Loucy (cell line): ENCODE data around the gene HGS.

Experiments used
- H2AFZ ChIP-seq: fragments of 200-600 bp; sonication (generic); 2 replicates; pipeline ENCODE4 v1.6.0; 2016; ENCODE audit warnings: antibody characterized with exemption, mild to moderate bottlenecking, low read length, moderate library complexity
- H3F3A ChIP-seq: fragments of 200-600 bp; 2 replicates; pipeline ENCODE4 v1.6.0; 2016; ENCODE audit warnings: antibody characterized with exemption, low read depth, mild to moderate bottlenecking
- H3K27me3 ChIP-seq: fragments of 200-600 bp; sonication (generic); 2 replicates; pipeline ENCODE4 v1.6.1; 2014; ENCODE audit warnings: low read length, mild to moderate bottlenecking; ENCODE audit not compliant: insufficient read depth, poor library complexity, severe bottlenecking
- H3K36me3 ChIP-seq: fragments of 200-600 bp; sonication (generic); 2 replicates; pipeline ENCODE4 v1.6.1; 2016; ENCODE audit warnings: low read length; ENCODE audit not compliant: insufficient read depth
- H3K4me1 ChIP-seq: fragments of 200-600 bp; sonication (generic); 2 replicates; pipeline ENCODE4 v1.5.1; 2014; ENCODE audit warnings: low read length, mild to moderate bottlenecking; ENCODE audit not compliant: insufficient read depth, poor library complexity, severe bottlenecking
- H3K4me2 ChIP-seq: fragments of 200-600 bp; sonication (generic); 2 replicates; pipeline ENCODE4 v1.6.0; 2014; ENCODE audit warnings: antibody characterized with exemption, low read length, low read depth, mild to moderate bottlenecking; ENCODE audit not compliant: poor library complexity, severe bottlenecking
- H3K4me3 ChIP-seq: fragments of 200-600 bp; sonication (generic); 2 replicates; pipeline ENCODE4 v1.5.1; 2014; ENCODE audit warnings: low read length, mild to moderate bottlenecking, mixed read lengths; ENCODE audit not compliant: poor library complexity, severe bottlenecking
- H3K79me2 ChIP-seq: fragments of 200-600 bp; sonication (generic); 2 replicates; pipeline ENCODE4 v1.6.1; 2014; ENCODE audit warnings: low read length; ENCODE audit not compliant: insufficient read depth
- H3K9ac ChIP-seq: fragments of 200-600 bp; sonication (generic); 2 replicates; pipeline ENCODE4 v1.6.0; 2014; ENCODE audit warnings: mild to moderate bottlenecking, low read depth, low read length, moderate library complexity; ENCODE audit not compliant: poor library complexity, severe bottlenecking
- H3K9me2 ChIP-seq: fragments of 200-600 bp; sonication (generic); replicated peaks from 2 replicates; pipeline ENCODE4 v1.6.1; 2016; ENCODE audit warnings: low read depth, low read length, mixed read lengths
- H3K9me3 ChIP-seq: fragments of 200-600 bp; sonication (generic); 2 replicates; pipeline ENCODE4 v1.6.1; 2014; ENCODE audit warnings: mild to moderate bottlenecking, antibody characterized with exemption, low read length, low read depth; ENCODE audit not compliant: insufficient read depth
- H4K20me1 ChIP-seq: fragments of 200-600 bp; sonication (generic); 2 replicates; pipeline ENCODE4 v1.6.0; 2014; ENCODE audit warnings: antibody characterized with exemption, low read length, mild to moderate bottlenecking; ENCODE audit not compliant: insufficient read depth, poor library complexity, severe bottlenecking
- EZH2phosphoT487 ChIP-seq: fragments of 200-600 bp; IDR thresholded peaks from 2 replicates; pipeline ENCODE4 v1.6.1; 2018; ENCODE audit warnings: antibody characterized with exemption, mild to moderate bottlenecking, moderate library complexity, borderline replicate concordance
- TF ChIP-seq, protein P1 (sequence below): fragments of 200-600 bp; sonication (generic); conservative IDR thresholded peaks from 2 replicates; pipeline ENCODE4 v1.5.1; 2014; ENCODE audit warnings: mild to moderate bottlenecking, antibody characterized with exemption, low read length

HGS gene

DNA sequence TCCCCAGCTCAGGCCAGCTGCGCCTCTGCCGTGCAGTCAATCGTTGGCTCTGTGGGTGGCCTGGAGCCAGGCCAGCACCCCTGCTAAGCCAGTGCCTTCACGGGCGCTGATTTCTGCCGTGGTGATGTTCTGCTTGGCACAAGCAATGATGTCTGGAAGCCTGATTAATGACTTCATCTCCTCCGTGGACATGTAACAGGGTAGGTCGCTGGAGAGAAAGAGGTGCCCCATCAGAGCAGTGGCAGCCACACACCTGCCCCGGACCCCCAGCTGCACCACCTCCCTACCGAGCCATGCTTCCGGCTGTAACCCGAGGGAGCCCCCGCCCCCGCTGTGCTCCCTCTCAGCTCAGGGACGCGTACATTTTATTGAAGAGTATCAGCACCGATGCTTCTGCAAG is 2.1 kb upstream of the HGS start:
- no peak overlapping the region for H3K4me3 ChIP-seq
- peaks cover 60% of the 10 kb centered on the region for H3K79me2 ChIP-seq
- peak overlapping the region; percentile 86 for H3K4me2 ChIP-seq
- H3K36me3 ChIP-seq = peaks cover 6% of the 10 kb centered on the region; the same call in 1 of the 2 replicates
- TF ChIP-seq EZH2phosphoT487 = no peak
- TF ChIP-seq, protein P1, sequence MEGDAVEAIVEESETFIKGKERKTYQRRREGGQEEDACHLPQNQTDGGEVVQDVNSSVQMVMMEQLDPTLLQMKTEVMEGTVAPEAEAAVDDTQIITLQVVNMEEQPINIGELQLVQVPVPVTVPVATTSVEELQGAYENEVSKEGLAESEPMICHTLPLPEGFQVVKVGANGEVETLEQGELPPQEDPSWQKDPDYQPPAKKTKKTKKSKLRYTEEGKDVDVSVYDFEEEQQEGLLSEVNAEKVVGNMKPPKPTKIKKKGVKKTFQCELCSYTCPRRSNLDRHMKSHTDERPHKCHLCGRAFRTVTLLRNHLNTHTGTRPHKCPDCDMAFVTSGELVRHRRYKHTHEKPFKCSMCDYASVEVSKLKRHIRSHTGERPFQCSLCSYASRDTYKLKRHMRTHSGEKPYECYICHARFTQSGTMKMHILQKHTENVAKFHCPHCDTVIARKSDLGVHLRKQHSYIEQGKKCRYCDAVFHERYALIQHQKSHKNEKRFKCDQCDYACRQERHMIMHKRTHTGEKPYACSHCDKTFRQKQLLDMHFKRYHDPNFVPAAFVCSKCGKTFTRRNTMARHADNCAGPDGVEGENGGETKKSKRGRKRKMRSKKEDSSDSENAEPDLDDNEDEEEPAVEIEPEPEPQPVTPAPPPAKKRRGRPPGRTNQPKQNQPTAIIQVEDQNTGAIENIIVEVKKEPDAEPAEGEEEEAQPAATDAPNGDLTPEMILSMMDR = no peak
- peak overlapping the region; percentile 91 for H3K9ac ChIP-seq
- peaks cover 20% of the 10 kb centered on the region for H4K20me1 ChIP-seq
- H2AFZ ChIP-seq = no peak overlapping the region
- no peaks in the 10 kb centered on the region for H3F3A ChIP-seq
- H3K4me1 ChIP-seq = peaks cover 15% of the 10 kb centered on the region
- H3K9me3 ChIP-seq = no peaks in the 10 kb centered on the region
- H3K27me3 ChIP-seq = no peaks in the 10 kb centered on the region
- no peaks in the 10 kb centered on the region for H3K9me2 ChIP-seq

DNA sequence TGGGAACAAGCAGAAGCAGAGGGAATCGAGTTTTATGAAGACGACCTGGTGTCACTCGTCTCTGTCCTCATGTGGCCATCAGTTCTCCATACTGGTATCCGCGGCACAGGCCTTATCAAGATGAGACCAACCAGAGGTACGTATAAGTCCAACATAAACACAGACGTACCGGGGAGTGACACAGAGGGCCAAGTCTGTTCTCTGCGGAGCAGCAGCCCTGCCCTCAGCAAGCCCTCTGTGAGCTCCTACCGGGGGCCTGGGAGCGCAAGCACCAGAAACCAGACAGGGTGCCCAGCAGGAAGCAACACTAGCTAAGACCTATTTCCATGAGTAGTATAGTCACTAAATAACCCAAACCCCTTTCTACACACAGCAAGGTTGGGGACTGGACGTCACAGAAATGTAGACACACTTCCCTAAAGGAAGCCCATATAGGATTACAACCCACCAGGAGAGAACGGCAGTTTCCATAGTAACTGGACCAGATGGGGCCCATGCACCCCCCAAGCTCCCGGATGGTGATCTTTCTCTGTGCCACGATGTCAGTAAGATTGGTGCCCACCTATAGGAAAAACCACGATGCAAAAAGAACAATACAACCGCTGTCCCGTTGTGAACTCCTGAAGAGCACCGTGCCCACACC is 1.1 kb upstream of the HGS start:
- Histone ChIP-seq H3K79me2 (peaks cover 70% of the 10 kb centered on the region), H3K4me2 (peak overlapping the region; percentile 86), H4K20me1 (peaks cover 20% of the 10 kb centered on the region), H3K36me3 (peaks cover 15% of the 10 kb centered on the region; the same call in 1 of the 2 replicates), H3F3A (no peaks in the 10 kb centered on the region), H3K4me3 (peak overlapping the region; percentile 91), H3K9ac (peak overlapping the region; percentile 91), H3K9me2 (no peaks in the 10 kb centered on the region), H3K4me1 (peaks cover 15% of the 10 kb centered on the region), H3K27me3 (no peaks in the 10 kb centered on the region), H3K9me3 (no peaks in the 10 kb centered on the region), H2AFZ (0 out of 2 replicates have a peak overlapping the region, but pooled peaks have one; percentile 77)
- TF ChIP-seq, protein P1 = no peak
- TF ChIP-seq EZH2phosphoT487 = no peak

GRCh38 chr17:81683208-81683583 is 615 bp upstream of the HGS start:
- Histone ChIP-seq H3K9ac (peak overlapping the region; percentile 91), H3K4me3 (peak overlapping the region; percentile 91), H3K9me3 (no peaks in the 10 kb centered on the region), H3K9me2 (no peaks in the 10 kb centered on the region), H3K27me3 (no peaks in the 10 kb centered on the region), H2AFZ (peak overlapping the region; percentile 77), H3K79me2 (peaks cover 75% of the 10 kb centered on the region), H4K20me1 (peaks cover 20% of the 10 kb centered on the region), H3K36me3 (peaks cover 15% of the 10 kb centered on the region; the same call in 1 of the 2 replicates), H3K4me1 (peaks cover 15% of the 10 kb centered on the region), H3K4me2 (peak overlapping the region; percentile 86), H3F3A (no peaks in the 10 kb centered on the region)
- no peak for TF ChIP-seq EZH2phosphoT487
- TF ChIP-seq, protein P1 = no peak
